CD4-positive, alpha-beta T cell (primary cell): Measurements from ENCODE around the gene ASPHD1. TPM values are rescaled to one million over a fixed set of nuclear protein-coding genes. Genes with fewer than 3 reads are reported as not detected.

Source experiments
- ATAC-seq: fragments of 200-7000 bp; cut with Tn5 transposase; one replicate; pipeline ENCODE4 v1.10.0; 2022; ENCODE audit warnings: mild to moderate bottlenecking; ENCODE audit not compliant: poor library complexity
- CTCF ChIA-PET: fragments of 350-600 bp; sonication (Branson Sonifier 250); formaldehyde crosslinking; loops from one replicate; lab custom pipeline; 2021; ENCODE audit warnings: antibody characterized with exemption, inconsistent platforms; lab: Charles Lee
- POLR2A ChIA-PET: fragments of 350-600 bp; sonication (Branson Sonifier 250); formaldehyde crosslinking; loops from one replicate; lab custom pipeline; 2021; ENCODE audit warnings: antibody characterized with exemption, inconsistent platforms; lab: Charles Lee
- DNase-seq, 14 experiments: peaks; one replicate each; pipeline ENCODE4 v3.0.0-alpha.2; 2013 to 2020; ENCODE audit warnings: mixed read lengths in 2 of 14
- H3K27ac ChIP-seq, 2 donors: one replicate each; pipeline versions ENCODE4 v1.5.1 to v1.7.0; 2013; ENCODE audit warnings: low read length in 2 of 2, low read depth in 1 of 2, mild to moderate bottlenecking in 1 of 2
- H3K27me3 ChIP-seq, 2 experiments: 1 replicate in 1 of 2; 2 replicates in 1 of 2; pipeline versions ENCODE4 v1.6.1 to v1.7.0; 2013; ENCODE audit warnings: low read length in 2 of 2, control low read depth in 1 of 2, mild to moderate bottlenecking in 1 of 2, moderate library complexity in 1 of 2; ENCODE audit not compliant: insufficient read depth in 2 of 2, control insufficient read depth in 1 of 2
- H3K36me3 ChIP-seq: one replicate; pipeline ENCODE4 v1.6.1; 2013; ENCODE audit warnings: low read length, control low read depth; ENCODE audit not compliant: insufficient read depth
- H3K4me1 ChIP-seq: one replicate; pipeline ENCODE4 v1.6.1; 2013; ENCODE audit warnings: low read length, control low read depth; ENCODE audit not compliant: insufficient read depth
- H3K4me3 ChIP-seq: one replicate; pipeline ENCODE4 v1.5.1; 2013; ENCODE audit warnings: mild to moderate bottlenecking, low read length, moderate library complexity
- H3K9me3 ChIP-seq, 2 experiments: 1 replicate in 1 of 2; 2 replicates in 1 of 2; pipeline versions ENCODE4 v1.6.1 to v1.7.0; 2013; ENCODE audit warnings: low read length in 2 of 2, mild to moderate bottlenecking in 2 of 2, control low read depth in 1 of 2, moderate library complexity in 1 of 2; ENCODE audit not compliant: control insufficient read depth in 1 of 2, insufficient read depth in 1 of 2
- H3K27ac Mint-ChIP-seq: one replicate; pipeline ENCODE4 v1.8.0; 2020; ENCODE audit warnings: mixed read lengths
- H3K27me3 Mint-ChIP-seq: one replicate; pipeline ENCODE4 v1.8.0; 2021; ENCODE audit warnings: mixed read lengths
- H3K36me3 Mint-ChIP-seq: one replicate; pipeline ENCODE4 v1.8.0; 2021; ENCODE audit warnings: low read depth, mixed read lengths
- H3K4me1 Mint-ChIP-seq: one replicate; pipeline ENCODE4 v1.8.0; 2021; ENCODE audit warnings: low read depth, mixed read lengths
- H3K4me3 Mint-ChIP-seq: one replicate; pipeline ENCODE4 v1.8.0; 2020; ENCODE audit warnings: mild to moderate bottlenecking, mixed read lengths
- H3K9me3 Mint-ChIP-seq: one replicate; pipeline ENCODE4 v1.8.0; 2020; ENCODE audit warnings: mixed read lengths
- CTCF ChIP-seq: fragments of 200-600 bp; IDR thresholded peaks from one replicate; pipeline ENCODE4 v1.8.0; 2022; ENCODE audit warnings: antibody characterized with exemption, mild to moderate bottlenecking
- intact Hi-C, 2 experiments: fragments of 100-400 bp; cut with DNase I in 1 of 2; cut with micrococcal nuclease in 1 of 2; formaldehyde crosslinking; loops; one replicate each; pipeline versions ENCODE4 v1.15.1 to v1.9.0; 2023 to 2025; cut with DNase I, micrococcal nuclease
- total RNA-seq, 174 experiments: library from RNA in 2 of 174; stranded (reverse) in 2 of 174; gene quantifications; one replicate each; pipeline ENCODE4 v1.2.3 and lab custom pipeline; 2021 to 2026

Gene ASPHD1
- total RNA-seq, 2 experiments from 2014 or later, result not detected

GRCh38 chr16:29951625-29952365 lies 51.5 kb downstream of the ASPHD1 start:
- TF ChIP-seq CTCF, result no peak
- peaks cover 0 to 5% of the 10 kb centered on the region in 2 experiments for H3K9me3 ChIP-seq
- H3K4me1 Mint-ChIP-seq, result no peaks in the 10 kb centered on the region
- no peak overlapping the region for H3K4me3 ChIP-seq
- ChIA-PET POLR2A (no interaction called here), CTCF (no interaction called here)
- H3K27ac Mint-ChIP-seq, result no peak overlapping the region
- no peaks in the 10 kb centered on the region for H3K4me1 ChIP-seq
- peaks cover 2% of the 10 kb centered on the region for H3K9me3 Mint-ChIP-seq
- no peak for DNase-seq
- no peaks in the 10 kb centered on the region for H3K27me3 ChIP-seq
- intact Hi-C loops, result no loop called here
- no peaks in the 10 kb centered on the region for H3K27me3 Mint-ChIP-seq
- H3K27ac ChIP-seq, result no peak overlapping the region
- no peaks in the 10 kb centered on the region for H3K36me3 Mint-ChIP-seq
- ATAC-seq, result no peak
- H3K36me3 ChIP-seq, result no peaks in the 10 kb centered on the region
- H3K4me3 Mint-ChIP-seq, result no peak overlapping the region

Other genes with a start within 250 kb of the ASPHD1 start
- gene SPN, start 237.2 kb upstream of the ASPHD1 start, total RNA-seq, result 10 to 100 TPM; 45.7 to 48.3 TPM
- under 1 TPM; 0.19 to 0.45 TPM for gene QPRT, start 221.3 kb upstream of the ASPHD1 start, total RNA-seq
- 100 to 1,000 TPM; 250 to 261 TPM for gene C16orf54, start 154.5 kb upstream of the ASPHD1 start, total RNA-seq
- gene ZG16, start 122.2 kb upstream of the ASPHD1 start, total RNA-seq, result not detected
- gene KIF22, start 109.7 kb upstream of the ASPHD1 start, total RNA-seq, result 100 to 1,000 TPM in 1 of 2 experiments, 10 to 100 TPM in 1; 99.0 to 101 TPM
- gene MAZ, start 94.0 kb upstream of the ASPHD1 start, total RNA-seq, result 100 to 1,000 TPM; 251 to 253 TPM
- 1 to 10 TPM; 2.2 to 2.3 TPM for gene PRRT2, start 88.3 kb upstream of the ASPHD1 start, total RNA-seq
- gene PAGR1, start 84.3 kb upstream of the ASPHD1 start, total RNA-seq, result 10 to 100 TPM; 20.3 TPM
- gene MVP, start 80.0 kb upstream of the ASPHD1 start, total RNA-seq, result 100 to 1,000 TPM; 115 to 118 TPM
- 10 to 100 TPM; 25.7 to 27.0 TPM for gene CDIPT, start 37.3 kb upstream of the ASPHD1 start, total RNA-seq
- not detected for gene SEZ6L2, start 938 bp upstream of the ASPHD1 start, total RNA-seq
- gene KCTD13, start 25.7 kb downstream of the ASPHD1 start, total RNA-seq, result 10 to 100 TPM; 40.0 to 43.8 TPM
- 10 to 100 TPM; 56.9 to 63.3 TPM for gene TMEM219, start 61.6 kb downstream of the ASPHD1 start, total RNA-seq
- 10 to 100 TPM; 13.1 to 14.1 TPM for gene TAOK2, start 73.4 kb downstream of the ASPHD1 start, total RNA-seq
- 10 to 100 TPM in 1 of 2 experiments, 1 to 10 TPM in 1; 8.5 to 11.8 TPM for gene HIRIP3, start 95.1 kb downstream of the ASPHD1 start, total RNA-seq
- 10 to 100 TPM; 54.6 to 57.6 TPM for gene INO80E, start 95.8 kb downstream of the ASPHD1 start, total RNA-seq
- gene DOC2A, start 110.5 kb downstream of the ASPHD1 start, total RNA-seq, result under 1 TPM; 0.14 TPM
- gene C16orf92, start 122.7 kb downstream of the ASPHD1 start, total RNA-seq, result not detected
- gene TLCD3B, start 130.8 kb downstream of the ASPHD1 start, total RNA-seq, result not detected
- gene ALDOA, start 165.3 kb downstream of the ASPHD1 start, total RNA-seq, result 100 to 1,000 TPM; 390 to 396 TPM
- gene PPP4C, start 175.5 kb downstream of the ASPHD1 start, total RNA-seq, result 10 to 100 TPM; 83.9 to 87.3 TPM
- gene TBX6, start 191.4 kb downstream of the ASPHD1 start, total RNA-seq, result under 1 TPM; 0.42 to 0.47 TPM
- gene YPEL3, start 195.7 kb downstream of the ASPHD1 start, total RNA-seq, result 100 to 1,000 TPM; 154 to 166 TPM
- gene GDPD3, start 213.0 kb downstream of the ASPHD1 start, total RNA-seq, result 1 to 10 TPM; 5.2 to 6.4 TPM
- gene MAPK3, start 222.7 kb downstream of the ASPHD1 start, total RNA-seq, result 10 to 100 TPM; 49.0 to 51.5 TPM